Dorsolateral prefrontal cortex (tissue), 118 donors: ENCODE results near the gene GOLGA6L9. TPM values are rescaled to one million over a fixed set of nuclear protein-coding genes. Genes with fewer than 3 reads are reported as not detected.

Experiments
- total RNA-seq, 120 experiments: library from RNA; stranded (reverse); gene quantifications; one replicate each; pipeline versions ENCODE4 v1.2.3 to v1.2.4, GENCODE V29; 2022

GOLGA6L9 gene
- total RNA-seq, 120 experiments from 2014 or later: 2.1 to 11.6 (median 5.2) TPM

Other genes starting within 250 kb of the GOLGA6L9 start
- gene EFL1, start 167.1 kb upstream of the GOLGA6L9 start, total RNA-seq: 10 to 100 TPM in 112 of 120 experiments, 1 to 10 TPM in 8; 8.0 to 23.4 (median 13.5) TPM
- gene SAXO2, start 167.0 kb upstream of the GOLGA6L9 start, total RNA-seq: 10 to 100 TPM in 58 of 120 experiments, 1 to 10 TPM in 62; 4.5 to 26.3 (median 9.9) TPM
- 10 to 100 TPM in 2 of 120 experiments, 1 to 10 TPM in 113, under 1 TPM in 5; 0.41 to 17.8 (median 3.1) TPM for gene GOLGA6L10, start 80.3 kb upstream of the GOLGA6L9 start, total RNA-seq
- gene RPS17, start 110.6 kb downstream of the GOLGA6L9 start, total RNA-seq: 100 to 1,000 TPM; 255 to 518 (median 371) TPM
- 10 to 100 TPM; 36.0 to 80.0 (median 62.0) TPM for gene CPEB1, start 217.5 kb downstream of the GOLGA6L9 start, total RNA-seq